GM12865 (cell line): ENCODE results near the gene EBPL.

ENCODE experiments used
- DNase-seq: peaks from one replicate; pipeline ENCODE4 v3.0.0; 2010; ENCODE audit warnings: low read depth
- H3K4me3 ChIP-seq: 2 replicates; pipeline ENCODE4 v1.5.1; 2011; ENCODE audit warnings: mild to moderate bottlenecking, low read depth, low read length, control low read depth
- TF ChIP-seq, protein P1 (sequence below): IDR thresholded peaks from 2 replicates; pipeline ENCODE4 v1.5.1; 2011; ENCODE audit warnings: low read length, control low read depth, low read depth, inconsistent platforms; ENCODE audit not compliant: insufficient read depth; ENCODE audit errors: missing control alignments

The EBPL gene

DNA sequence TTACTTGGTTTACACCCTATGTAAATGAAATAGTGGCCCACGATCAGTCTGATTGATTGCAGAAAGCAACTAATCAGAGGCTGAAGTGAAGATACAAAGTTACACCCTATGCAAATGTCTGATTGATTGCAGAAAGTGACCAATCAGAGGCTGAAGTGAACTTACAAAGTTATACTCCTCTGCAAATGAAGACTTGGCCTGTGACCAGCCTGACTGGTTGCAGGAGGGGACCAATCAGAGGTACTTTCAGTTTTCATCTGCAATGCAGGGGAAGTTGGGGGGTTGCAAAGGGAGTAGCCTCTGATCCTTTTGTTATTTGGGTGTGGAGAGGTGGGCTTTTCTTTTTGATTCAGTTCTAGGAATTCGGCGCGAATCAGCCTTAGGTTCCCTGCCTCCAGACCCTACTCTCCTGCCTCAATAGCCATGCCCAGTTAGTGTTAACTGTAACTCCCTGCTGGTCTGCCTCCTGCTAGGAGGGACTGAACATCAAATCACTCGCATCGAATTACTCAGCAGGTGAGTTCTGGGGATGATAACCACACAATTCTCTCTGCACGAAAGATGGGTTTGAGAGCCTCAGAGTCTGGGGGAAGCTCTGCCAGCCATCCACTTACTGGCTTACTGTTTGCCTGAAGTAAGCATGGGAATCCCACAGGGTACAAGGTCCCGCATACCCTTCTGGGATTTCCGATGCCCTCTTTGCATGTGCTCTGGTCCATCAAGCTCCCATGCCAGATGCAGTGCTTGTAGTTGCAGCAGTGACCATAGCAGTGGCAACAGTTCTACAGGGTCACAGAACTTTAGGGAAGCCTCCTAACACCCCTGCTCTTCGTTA, 55.5 kb downstream of the EBPL start:
- no peak overlapping the region for H3K4me3 ChIP-seq
- peak; percentile 61 for DNase-seq
- TF ChIP-seq, protein P1, sequence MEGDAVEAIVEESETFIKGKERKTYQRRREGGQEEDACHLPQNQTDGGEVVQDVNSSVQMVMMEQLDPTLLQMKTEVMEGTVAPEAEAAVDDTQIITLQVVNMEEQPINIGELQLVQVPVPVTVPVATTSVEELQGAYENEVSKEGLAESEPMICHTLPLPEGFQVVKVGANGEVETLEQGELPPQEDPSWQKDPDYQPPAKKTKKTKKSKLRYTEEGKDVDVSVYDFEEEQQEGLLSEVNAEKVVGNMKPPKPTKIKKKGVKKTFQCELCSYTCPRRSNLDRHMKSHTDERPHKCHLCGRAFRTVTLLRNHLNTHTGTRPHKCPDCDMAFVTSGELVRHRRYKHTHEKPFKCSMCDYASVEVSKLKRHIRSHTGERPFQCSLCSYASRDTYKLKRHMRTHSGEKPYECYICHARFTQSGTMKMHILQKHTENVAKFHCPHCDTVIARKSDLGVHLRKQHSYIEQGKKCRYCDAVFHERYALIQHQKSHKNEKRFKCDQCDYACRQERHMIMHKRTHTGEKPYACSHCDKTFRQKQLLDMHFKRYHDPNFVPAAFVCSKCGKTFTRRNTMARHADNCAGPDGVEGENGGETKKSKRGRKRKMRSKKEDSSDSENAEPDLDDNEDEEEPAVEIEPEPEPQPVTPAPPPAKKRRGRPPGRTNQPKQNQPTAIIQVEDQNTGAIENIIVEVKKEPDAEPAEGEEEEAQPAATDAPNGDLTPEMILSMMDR: no peak

DNA sequence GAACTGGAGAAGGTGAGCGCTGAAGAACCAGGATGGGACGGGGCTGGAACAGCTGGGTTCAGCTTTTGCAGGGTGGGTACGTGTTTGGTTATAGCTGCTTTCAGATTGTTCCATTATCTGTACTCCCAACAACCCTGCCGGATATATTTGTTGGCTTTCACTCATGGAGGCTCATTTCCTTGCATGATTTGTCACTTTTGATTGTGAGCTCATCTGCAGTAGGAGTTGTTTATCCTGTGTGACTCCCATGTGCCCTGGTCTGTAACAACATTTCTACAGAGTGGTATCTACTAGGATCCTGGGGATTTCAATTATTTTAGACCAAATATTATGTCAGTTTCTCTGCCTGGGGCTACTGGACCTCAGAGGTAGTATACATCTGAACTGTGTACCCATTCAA, 57.6 kb downstream of the EBPL start:
- TF ChIP-seq, protein P1: no peak
- DNase-seq: no peak
- H3K4me3 ChIP-seq: no peak overlapping the region

DNA sequence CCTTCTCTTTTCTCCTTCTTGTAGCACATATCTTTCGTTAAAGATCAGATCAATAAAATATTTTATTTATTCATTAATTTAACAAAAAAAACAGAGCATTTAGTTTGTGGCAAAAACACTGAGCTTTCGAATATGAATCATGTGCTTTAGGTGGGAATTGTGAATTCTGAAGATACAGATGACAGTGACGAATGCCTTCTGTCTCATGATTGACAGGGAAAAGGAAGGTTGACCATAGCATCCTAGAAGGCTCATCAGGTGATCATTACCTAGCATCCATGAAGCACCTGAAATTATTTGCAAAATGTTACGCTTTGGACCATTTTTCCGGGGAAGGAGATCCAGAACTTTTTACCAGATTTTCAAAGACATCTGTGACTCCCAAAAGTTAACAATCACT, 59.1 kb downstream of the EBPL start:
- DNase-seq: no peak
- no peak overlapping the region for H3K4me3 ChIP-seq
- TF ChIP-seq, protein P1: no peak

DNA sequence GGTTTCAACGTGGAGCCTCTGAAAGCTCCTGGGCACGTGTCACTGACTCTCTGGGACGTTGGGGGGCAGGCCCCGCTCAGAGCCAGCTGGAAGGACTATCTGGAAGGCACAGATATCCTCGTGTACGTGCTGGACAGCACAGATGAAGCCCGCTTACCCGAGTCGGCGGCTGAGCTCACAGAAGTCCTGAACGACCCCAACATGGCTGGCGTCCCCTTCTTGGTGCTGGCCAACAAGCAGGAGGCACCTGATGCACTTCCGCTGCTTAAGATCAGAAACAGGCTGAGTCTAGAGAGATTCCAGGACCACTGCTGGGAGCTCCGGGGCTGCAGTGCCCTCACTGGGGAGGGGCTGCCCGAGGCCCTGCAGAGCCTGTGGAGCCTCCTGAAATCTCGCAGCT, 60.7 kb downstream of the EBPL start:
- H3K4me3 ChIP-seq: no peak overlapping the region
- DNase-seq: no peak
- TF ChIP-seq, protein P1: no peak

DNA sequence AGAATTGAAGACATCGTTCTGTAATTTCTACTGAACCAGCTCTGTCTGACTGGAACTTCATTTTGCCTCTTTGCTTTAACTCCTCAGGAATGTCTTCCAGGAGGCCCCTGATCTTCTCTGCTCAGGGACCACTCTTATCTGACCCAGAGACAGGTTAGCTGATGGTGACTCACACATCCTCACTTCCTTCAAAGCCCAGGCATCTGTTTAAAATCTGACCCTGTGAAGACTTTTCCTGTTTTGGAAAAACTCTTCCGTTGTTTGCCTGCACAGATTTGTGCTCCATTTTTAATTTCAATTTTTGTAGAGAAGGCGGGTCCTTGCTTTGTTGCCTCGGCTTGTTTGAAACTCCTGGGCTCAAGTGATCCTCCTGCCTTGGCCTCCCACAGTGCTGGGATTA, 61.3 kb downstream of the EBPL start:
- DNase-seq: no peak
- TF ChIP-seq, protein P1: no peak
- H3K4me3 ChIP-seq: peak overlapping the region; percentile 88; the same call in 1 of the 2 replicates

DNA sequence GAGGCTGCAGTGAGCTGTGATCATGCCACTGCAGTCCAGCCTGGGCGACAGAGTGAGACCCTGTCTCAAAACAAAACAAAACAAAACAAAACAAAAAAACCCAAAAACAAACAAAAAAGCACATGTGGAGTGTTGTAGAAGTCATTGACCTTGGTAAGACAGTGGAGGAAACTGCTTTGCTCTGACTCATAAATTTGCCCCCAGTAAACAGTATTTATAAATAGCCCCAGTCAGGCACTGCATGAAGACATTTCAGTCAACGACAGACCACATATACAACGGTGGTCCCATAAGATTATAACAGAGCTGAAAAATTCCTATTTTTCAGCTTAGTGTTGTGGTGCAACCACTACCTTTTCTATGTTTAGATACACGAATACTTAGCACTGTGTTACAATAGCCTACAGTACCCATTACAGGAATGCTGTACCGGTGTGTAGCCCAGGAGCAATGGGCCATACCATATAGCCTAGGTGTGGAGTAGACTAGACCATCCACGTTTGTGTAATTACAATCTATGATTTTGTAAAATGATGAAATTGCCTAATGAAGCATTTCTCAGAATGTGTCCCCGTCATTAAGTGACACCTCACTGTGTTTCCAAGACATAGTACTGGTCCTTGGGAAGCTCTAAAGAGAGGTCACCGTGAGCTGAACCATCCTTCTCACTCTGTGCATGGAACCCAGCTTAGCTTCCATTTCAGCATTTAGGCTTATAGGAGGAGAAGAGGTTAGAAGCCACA, 61.9 kb downstream of the EBPL start:
- peak overlapping the region; percentile 88 for H3K4me3 ChIP-seq
- DNase-seq: peak; percentile 20
- TF ChIP-seq, protein P1: no peak
